Measurements from ENCODE around the gene LXN.

The LXN gene

DNA sequence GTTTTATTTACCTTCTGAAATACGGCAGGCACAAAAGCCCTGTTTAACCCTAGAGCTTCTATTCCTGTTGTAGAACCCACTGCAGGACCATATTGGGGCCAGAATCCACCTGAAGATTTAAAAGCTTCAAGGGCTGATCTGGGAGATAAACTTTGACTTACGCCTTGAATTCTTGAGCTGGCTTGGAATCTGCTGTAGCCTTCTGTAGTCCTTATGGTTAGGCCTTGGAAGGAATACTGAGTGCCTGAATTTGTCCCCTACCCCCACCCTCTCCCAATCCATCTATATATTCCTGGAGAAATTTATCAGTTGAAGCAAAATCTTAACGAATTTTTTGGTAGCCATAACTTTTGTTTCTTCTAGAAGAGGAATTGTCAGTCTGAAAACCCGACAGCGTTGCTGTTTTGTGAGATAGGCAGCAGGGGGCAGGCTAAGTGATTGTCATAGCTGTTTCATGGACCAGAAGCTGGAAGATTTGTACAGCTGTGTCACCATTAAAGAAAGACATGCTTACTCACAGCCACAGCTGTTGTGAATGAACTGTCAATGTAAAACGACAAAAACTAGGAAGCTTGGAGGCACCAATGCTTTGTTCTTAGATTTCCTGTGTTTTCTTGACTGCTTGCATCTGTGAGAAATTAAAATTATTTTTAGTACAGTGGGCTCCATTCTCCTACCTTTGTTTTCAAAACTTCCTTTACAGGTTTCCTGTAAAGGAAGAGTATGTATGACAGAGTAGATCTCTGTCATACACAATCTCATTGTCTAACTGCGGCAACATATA is 12.8 kb downstream of the LXN start:
- Histone ChIP-seq H3K4me3 (ENCODE audit: low read length) (no peak overlapping the region), H3K27me3 (ENCODE audit: insufficient read depth, low read length) (no peaks in the 10 kb centered on the region), H3K36me3 (ENCODE audit: insufficient read depth, low read length) (peaks cover 61% of the 10 kb centered on the region), H2AFZ (ENCODE audit: low read depth, low read length) (no peak overlapping the region), H3K4me1 (ENCODE audit: insufficient read depth, low read length) (no peaks in the 10 kb centered on the region), H3K9me3 (ENCODE audit: low read length) (no peaks in the 10 kb centered on the region)

DNA sequence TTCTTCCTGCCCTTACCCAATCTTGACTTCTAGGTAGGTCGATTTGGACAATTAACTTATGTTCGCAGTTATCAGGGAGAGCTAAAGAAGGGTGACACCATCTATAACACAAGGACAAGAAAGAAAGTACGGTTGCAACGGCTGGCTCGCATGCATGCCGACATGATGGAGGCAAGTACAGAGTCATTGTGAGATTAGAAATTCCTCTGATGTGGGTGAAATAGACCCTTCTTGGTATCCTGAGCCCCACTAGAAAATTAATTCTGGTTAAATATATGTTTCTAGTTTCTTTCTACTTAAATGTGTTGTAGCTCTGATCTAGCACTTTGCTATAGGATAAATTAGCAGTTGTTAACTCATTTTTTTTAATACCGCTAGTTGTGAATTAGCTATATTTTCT is 13.6 kb downstream of the LXN start:
- H3K4me3 ChIP-seq (ENCODE audit: low read length): no peak overlapping the region
- peaks cover 65% of the 10 kb centered on the region for H3K36me3 ChIP-seq (ENCODE audit: insufficient read depth, low read length)
- H3K27me3 ChIP-seq (ENCODE audit: insufficient read depth, low read length): no peaks in the 10 kb centered on the region
- no peaks in the 10 kb centered on the region for H3K4me1 ChIP-seq (ENCODE audit: insufficient read depth, low read length)
- H2AFZ ChIP-seq (ENCODE audit: low read depth, low read length): no peak overlapping the region
- H3K9me3 ChIP-seq (ENCODE audit: low read length): no peaks in the 10 kb centered on the region

DNA sequence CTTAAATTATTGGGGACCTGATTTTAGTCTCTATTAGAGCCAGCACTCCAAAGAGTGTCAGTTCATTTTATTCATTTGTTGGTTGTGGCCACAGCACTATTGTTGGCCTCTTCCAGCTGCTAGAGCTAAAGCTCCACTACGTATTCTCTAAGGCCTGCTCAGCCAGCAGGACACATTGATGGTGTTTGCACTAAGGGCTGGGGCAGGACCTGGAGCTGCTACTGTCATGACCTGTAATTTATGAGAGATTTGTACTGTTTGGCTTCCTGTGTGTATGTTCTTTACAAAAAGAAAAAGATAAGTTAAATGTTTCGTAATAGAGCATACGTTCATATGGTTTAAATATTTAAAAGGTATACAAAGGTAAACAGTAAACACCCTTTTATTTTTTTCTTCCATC is 20.0 kb downstream of the LXN start:
- no peaks in the 10 kb centered on the region for H3K9me3 ChIP-seq (ENCODE audit: low read length)
- no peak overlapping the region for H3K4me3 ChIP-seq (ENCODE audit: low read length)
- no peak overlapping the region for H2AFZ ChIP-seq (ENCODE audit: low read depth, low read length)
- peaks cover 59% of the 10 kb centered on the region for H3K36me3 ChIP-seq (ENCODE audit: insufficient read depth, low read length)
- H3K4me1 ChIP-seq (ENCODE audit: insufficient read depth, low read length): no peaks in the 10 kb centered on the region
- no peaks in the 10 kb centered on the region for H3K27me3 ChIP-seq (ENCODE audit: insufficient read depth, low read length)

DNA sequence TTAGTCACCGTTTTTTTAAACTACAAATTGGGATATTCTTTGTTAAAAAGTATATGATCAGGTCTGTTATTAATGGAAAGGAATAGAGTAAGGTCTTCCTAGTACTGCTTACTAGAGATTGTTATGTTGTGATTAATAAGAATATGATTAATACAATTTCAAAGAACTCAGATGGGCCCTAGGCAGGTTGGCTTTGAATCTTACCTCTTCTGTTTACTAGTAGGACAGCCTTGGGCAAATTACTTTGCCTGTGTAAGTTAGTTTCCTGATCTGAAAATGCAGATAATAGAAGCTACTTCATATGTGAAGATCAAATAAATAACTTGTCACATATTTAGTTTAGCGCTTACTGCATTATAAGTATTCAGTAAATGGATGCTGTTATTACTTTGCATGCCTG is 21.3 kb downstream of the LXN start:
- Histone ChIP-seq H3K4me3 (ENCODE audit: low read length) (no peak overlapping the region), H3K36me3 (ENCODE audit: insufficient read depth, low read length) (peaks cover 65% of the 10 kb centered on the region), H3K27me3 (ENCODE audit: insufficient read depth, low read length) (no peaks in the 10 kb centered on the region)

DNA sequence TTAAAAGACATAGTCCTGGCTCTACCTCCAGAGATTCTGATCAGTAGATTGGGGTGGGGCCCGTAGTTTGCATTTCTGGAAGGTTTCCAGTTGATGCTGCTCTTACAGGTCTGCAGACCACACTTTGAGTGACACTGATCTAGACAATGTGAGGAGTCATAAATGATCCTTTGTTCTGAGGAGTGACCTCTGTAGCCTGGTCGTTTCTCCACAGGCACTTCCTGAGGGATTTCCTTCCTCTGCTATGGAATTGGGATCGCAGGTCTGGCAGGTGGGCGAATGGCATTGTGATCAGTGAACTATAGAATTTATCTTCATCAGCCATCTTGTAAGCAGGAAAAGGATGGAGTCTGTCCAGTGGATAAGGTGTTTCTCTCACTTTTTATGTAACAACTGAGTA is 22.7 kb downstream of the LXN start:
- Histone ChIP-seq H3K36me3 (ENCODE audit: insufficient read depth, low read length) (peaks cover 57% of the 10 kb centered on the region), H2AFZ (ENCODE audit: low read depth, low read length) (no peak overlapping the region), H3K9me3 (ENCODE audit: low read length) (no peaks in the 10 kb centered on the region), H3K4me1 (ENCODE audit: insufficient read depth, low read length) (peaks cover 10% of the 10 kb centered on the region), H3K27me3 (ENCODE audit: insufficient read depth, low read length) (no peaks in the 10 kb centered on the region), H3K4me3 (ENCODE audit: low read length) (no peak overlapping the region)

More for the DNA sequence above, 21.3 kb downstream of the LXN start:
- H3K4me1 ChIP-seq (ENCODE audit: insufficient read depth, low read length): no peaks in the 10 kb centered on the region
- H2AFZ ChIP-seq (ENCODE audit: low read depth, low read length): no peak overlapping the region
- no peaks in the 10 kb centered on the region for H3K9me3 ChIP-seq (ENCODE audit: low read length)

DNA sequence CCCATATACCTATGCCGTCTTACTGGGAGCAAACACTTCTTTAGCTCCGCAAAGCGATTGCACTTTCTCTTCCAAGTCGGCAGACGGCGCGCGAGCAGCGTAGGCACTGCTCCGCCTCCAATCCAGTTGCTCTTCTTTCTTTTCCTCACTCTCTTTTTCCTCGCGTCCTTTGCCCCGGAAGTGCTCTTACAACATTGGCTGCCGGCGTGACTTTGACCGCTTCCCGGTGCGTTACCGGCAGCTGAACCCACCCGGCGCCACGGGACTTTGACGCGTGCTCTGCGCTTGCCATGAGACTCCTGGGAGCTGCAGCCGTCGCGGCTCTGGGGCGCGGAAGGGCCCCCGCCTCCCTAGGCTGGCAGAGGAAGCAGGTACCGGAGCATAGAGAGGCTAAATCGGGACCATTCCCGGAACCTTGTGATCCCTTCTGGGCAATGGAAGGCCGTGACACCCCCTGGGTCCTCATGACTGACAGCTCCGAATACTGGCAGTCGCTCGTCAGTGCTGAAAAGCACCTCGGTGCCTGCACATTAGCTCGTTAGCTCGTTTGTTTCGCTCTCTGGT is 28.0 kb downstream of the LXN start, which contains the start of gene GFM1:
Gene GFM1 (plus strand): TSS at position 183 of the 564 bp plus-strand sequence. CDS start 108 bp downstream, at position 291.
- H3K4me3 ChIP-seq (ENCODE audit: low read length): peak within 1 kb of the TSS; percentile 77
- H3K4me1 ChIP-seq (ENCODE audit: insufficient read depth, low read length): peaks cover 10% of the 10 kb centered on the region
- no peaks in the 10 kb centered on the region for H3K9me3 ChIP-seq (ENCODE audit: low read length)
- H3K27me3 ChIP-seq (ENCODE audit: insufficient read depth, low read length): no peaks in the 10 kb centered on the region
- H2AFZ ChIP-seq (ENCODE audit: low read depth, low read length): peak within 1 kb of the TSS; percentile 74
- H3K36me3 ChIP-seq (ENCODE audit: insufficient read depth, low read length): peaks cover 25% of the 10 kb centered on the region

DNA sequence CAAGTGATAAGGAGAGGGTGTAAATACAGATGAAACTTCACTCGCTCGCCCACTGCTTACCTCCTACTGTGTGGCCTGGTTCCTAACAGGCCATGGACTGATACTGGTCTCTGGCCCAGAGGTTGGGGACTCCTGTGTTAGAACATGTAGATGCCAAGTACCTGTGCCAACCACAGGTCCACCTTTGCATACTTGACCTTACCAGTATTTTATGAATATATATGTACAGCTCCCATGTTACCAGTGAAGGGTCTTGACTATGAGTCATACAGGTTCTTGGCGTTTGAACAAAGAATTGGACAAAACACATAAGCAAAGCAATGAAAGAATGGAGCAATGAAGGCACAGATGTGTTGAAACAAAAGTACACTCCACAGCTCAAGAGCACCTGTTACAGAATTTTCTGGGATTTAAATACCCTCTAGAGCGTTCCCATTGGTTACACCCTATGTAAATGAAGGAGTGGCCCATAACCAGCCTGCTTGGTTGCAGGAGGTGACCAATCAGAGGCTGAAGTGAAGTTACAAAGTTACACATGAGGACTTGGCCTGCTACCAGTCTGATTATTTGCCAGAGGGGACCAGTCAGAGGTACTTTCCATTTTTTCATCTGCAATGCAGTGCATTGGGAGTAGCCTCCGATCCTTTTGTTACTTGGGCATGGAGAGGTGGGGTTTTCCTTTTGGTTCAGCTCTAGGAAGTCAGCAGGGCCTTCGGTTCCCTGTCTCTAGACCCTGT is 29.8 kb downstream of the LXN start:
- H3K4me3 ChIP-seq (ENCODE audit: low read length): no peak overlapping the region
- H3K4me1 ChIP-seq (ENCODE audit: insufficient read depth, low read length): peaks cover 10% of the 10 kb centered on the region
- no peak overlapping the region for H2AFZ ChIP-seq (ENCODE audit: low read depth, low read length)
- H3K36me3 ChIP-seq (ENCODE audit: insufficient read depth, low read length): peaks cover 13% of the 10 kb centered on the region
- no peaks in the 10 kb centered on the region for H3K27me3 ChIP-seq (ENCODE audit: insufficient read depth, low read length)
- H3K9me3 ChIP-seq (ENCODE audit: low read length): no peaks in the 10 kb centered on the region

DNA sequence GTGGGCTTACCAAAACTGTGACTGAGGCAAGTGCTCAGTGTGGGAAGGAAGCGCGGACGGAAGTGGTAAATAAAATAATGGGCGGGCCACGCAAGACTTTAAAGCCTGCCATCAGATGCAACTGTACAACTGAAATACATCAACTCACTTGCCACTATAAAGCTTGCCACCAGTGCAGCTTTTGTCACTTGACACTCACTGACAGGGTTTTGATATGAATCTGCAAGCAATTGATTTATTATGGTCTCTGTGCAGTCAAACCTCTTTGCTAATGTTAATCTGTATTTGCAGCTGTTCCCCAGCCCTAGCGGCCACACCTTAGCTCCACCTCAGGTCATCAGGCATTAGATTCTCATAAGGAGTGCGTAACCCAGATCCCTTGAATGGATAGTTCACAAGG is 30.4 kb downstream of the LXN start:
- Histone ChIP-seq H3K4me3 (ENCODE audit: low read length) (no peak overlapping the region), H3K27me3 (ENCODE audit: insufficient read depth, low read length) (no peaks in the 10 kb centered on the region), H3K4me1 (ENCODE audit: insufficient read depth, low read length) (peaks cover 10% of the 10 kb centered on the region), H3K9me3 (ENCODE audit: low read length) (no peaks in the 10 kb centered on the region), H2AFZ (ENCODE audit: low read depth, low read length) (no peak overlapping the region), H3K36me3 (ENCODE audit: insufficient read depth, low read length) (peaks cover 9% of the 10 kb centered on the region)

DNA sequence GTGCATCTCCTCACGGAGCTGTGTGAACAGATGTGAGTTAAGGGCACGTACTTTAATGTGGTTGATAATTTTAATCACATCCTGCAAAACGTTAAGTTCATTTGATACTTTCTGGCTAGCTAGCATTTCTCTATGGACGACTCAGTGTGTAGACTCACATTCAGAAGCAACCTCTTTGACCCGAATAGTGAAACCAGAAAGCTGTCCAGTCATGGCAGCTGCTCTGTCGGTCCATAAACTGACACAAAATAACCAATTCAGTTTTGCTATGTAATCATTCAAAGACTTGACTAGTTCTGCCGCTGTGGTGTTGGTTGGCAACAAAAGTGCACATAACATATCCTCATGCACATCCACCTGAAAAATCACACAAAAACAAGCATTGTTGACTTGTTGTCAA is 31.8 kb downstream of the LXN start:
- Histone ChIP-seq H3K27me3 (ENCODE audit: insufficient read depth, low read length) (no peaks in the 10 kb centered on the region), H3K4me1 (ENCODE audit: insufficient read depth, low read length) (peaks cover 5% of the 10 kb centered on the region), H2AFZ (ENCODE audit: low read depth, low read length) (no peak overlapping the region), H3K36me3 (ENCODE audit: insufficient read depth, low read length) (no peaks in the 10 kb centered on the region), H3K9me3 (ENCODE audit: low read length) (no peaks in the 10 kb centered on the region), H3K4me3 (ENCODE audit: low read length) (no peak overlapping the region)

DNA sequence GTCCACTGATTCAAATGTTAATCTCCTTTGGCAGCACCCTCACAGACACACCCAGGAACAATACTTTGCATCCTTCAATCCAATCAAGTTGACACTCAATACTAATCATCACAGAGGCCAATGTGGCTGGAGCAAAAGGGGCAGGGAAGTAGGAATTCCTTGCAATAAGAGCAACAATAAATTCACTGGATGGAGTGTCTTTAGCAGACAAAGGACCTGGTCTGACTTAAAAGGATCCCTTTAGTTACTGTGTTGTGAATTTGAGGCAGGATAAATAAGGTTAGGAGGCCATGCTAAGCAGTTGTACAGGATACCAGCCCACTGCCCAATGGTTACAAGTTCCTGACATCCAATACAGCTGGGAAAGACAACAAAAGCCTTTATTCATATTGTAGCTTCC is 40.5 kb downstream of the LXN start:
- no peaks in the 10 kb centered on the region for H3K27me3 ChIP-seq (ENCODE audit: insufficient read depth, low read length)
- peak overlapping the region; percentile 24 for H2AFZ ChIP-seq (ENCODE audit: low read depth, low read length)
- H3K36me3 ChIP-seq (ENCODE audit: insufficient read depth, low read length): no peaks in the 10 kb centered on the region
- no peak overlapping the region for H3K4me3 ChIP-seq (ENCODE audit: low read length)
- H3K4me1 ChIP-seq (ENCODE audit: insufficient read depth, low read length): peaks cover 16% of the 10 kb centered on the region
- peaks cover 2% of the 10 kb centered on the region for H3K9me3 ChIP-seq (ENCODE audit: low read length)

DNA sequence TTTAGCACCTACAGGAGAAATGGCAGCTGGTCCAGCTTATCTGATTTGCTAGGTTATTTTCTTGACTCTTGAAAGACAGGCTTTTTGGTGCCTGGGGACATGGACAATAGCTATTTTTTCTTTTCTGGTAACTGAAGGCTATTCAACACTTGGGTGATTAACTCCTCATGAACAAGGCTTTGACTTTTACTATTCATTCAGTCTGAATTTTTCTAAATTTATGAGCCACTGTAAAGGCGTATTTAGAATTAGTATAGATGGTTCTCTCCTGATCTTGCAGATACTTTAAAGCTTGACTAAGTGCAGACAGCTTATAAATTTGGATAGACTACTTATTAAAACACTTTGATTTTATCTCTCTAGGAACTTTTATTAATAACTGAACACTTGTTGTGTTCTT is 46.6 kb downstream of the LXN start:
- H2AFZ ChIP-seq (ENCODE audit: low read depth, low read length): no peak overlapping the region
- H3K4me3 ChIP-seq (ENCODE audit: low read length): no peak overlapping the region
- H3K9me3 ChIP-seq (ENCODE audit: low read length): peaks cover 2% of the 10 kb centered on the region
- H3K27me3 ChIP-seq (ENCODE audit: insufficient read depth, low read length): no peaks in the 10 kb centered on the region
- H3K36me3 ChIP-seq (ENCODE audit: insufficient read depth, low read length): no peaks in the 10 kb centered on the region
- no peaks in the 10 kb centered on the region for H3K4me1 ChIP-seq (ENCODE audit: insufficient read depth, low read length)

DNA sequence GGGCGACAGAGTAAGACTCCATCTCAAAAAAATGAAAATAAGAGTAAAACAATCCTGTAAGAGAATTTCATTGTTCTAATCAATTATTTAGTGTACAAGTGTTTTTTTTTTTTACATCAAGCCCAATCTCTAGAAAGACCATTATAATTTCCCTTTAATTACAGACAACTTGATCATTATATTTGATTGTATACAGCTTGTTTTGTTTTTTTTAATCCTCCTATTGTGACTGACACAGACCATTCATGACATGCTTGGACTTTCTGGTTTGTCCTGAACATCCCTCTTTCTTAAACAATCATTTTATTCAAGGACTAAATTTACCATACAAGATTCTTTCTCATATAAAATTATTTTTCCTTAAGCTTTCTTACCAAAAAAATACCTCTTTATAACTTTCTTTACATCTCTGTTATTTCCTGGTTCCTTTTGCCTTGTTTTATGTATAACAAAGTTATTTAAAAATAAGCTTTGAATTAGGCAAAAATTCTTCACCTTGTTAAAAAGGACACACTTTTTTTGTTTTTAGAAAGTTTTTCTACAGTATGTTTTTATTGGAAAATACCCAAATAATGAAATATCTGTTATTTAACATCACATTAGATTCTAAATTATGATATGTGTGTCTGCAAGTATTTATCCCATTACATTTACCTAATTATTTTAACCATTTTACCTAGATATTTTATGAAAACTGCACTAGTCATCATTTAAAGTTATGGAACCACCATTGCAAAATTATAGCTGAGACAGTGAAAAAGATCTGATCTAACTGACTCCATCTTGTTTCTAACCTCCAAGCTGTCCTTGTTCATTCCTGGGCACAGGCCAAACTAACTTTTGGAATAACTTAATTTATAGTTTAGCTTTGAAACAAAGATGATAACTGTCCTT is 54.2 kb downstream of the LXN start:
- H3K36me3 ChIP-seq (ENCODE audit: insufficient read depth, low read length): no peaks in the 10 kb centered on the region
- no peaks in the 10 kb centered on the region for H3K9me3 ChIP-seq (ENCODE audit: low read length)
- no peaks in the 10 kb centered on the region for H3K4me1 ChIP-seq (ENCODE audit: insufficient read depth, low read length)
- no peaks in the 10 kb centered on the region for H3K27me3 ChIP-seq (ENCODE audit: insufficient read depth, low read length)
- H3K4me3 ChIP-seq (ENCODE audit: low read length): no peak overlapping the region
- H2AFZ ChIP-seq (ENCODE audit: low read depth, low read length): no peak overlapping the region

All from neuron (in vitro differentiated cells).